ENCODE data around the gene MLST8.
A peak's percentile ranks its signal among the peaks of the same experiment; 100 is the strongest.

Gene MLST8

GRCh38 chr16:2204416-2205103 is 694 bp upstream of the MLST8 start:
- no peak for TF ChIP-seq POLR2A (IDR thresholded peaks at IDR 0.05; ENCODE audit: low read depth, low read length)
- no peak for TF ChIP-seq TAF1 (IDR thresholded peaks at IDR 0.05; ENCODE audit: borderline replicate concordance, low read depth, low read length)
- TF ChIP-seq POLR2AphosphoS5 (IDR thresholded peaks at IDR 0.05; ENCODE audit: low read depth, low read length): no peak
- DNase-seq (ENCODE audit: insufficient read length): no peak
- FAIRE-seq: peak; percentile 51

- FAIRE-seq (no peak), DNase-seq (ENCODE audit: insufficient read length) (no peak)
- TF ChIP-seq POLR2AphosphoS5 (IDR thresholded peaks at IDR 0.05; ENCODE audit: low read depth, low read length): no peak
- no peak for TF ChIP-seq TAF1 (IDR thresholded peaks at IDR 0.05; ENCODE audit: borderline replicate concordance, low read depth, low read length)
- no peak for TF ChIP-seq POLR2A (IDR thresholded peaks at IDR 0.05; ENCODE audit: low read depth, low read length)
Observed at GRCh38 chr16:2205967-2206313, 686 bp downstream of the MLST8 start.

GRCh38 chr16:2206420-2206779 is 1.1 kb downstream of the MLST8 start:
- no peak for TF ChIP-seq POLR2A (IDR thresholded peaks at IDR 0.05; ENCODE audit: low read depth, low read length)
- TF ChIP-seq TAF1 (IDR thresholded peaks at IDR 0.05; ENCODE audit: borderline replicate concordance, low read depth, low read length): no peak
- TF ChIP-seq POLR2AphosphoS5 (IDR thresholded peaks at IDR 0.05; ENCODE audit: low read depth, low read length): no peak
- no peak for DNase-seq (ENCODE audit: insufficient read length)
- FAIRE-seq: peak; percentile 61

- FAIRE-seq (no peak), DNase-seq (ENCODE audit: insufficient read length) (no peak)
- TF ChIP-seq TAF1 (IDR thresholded peaks at IDR 0.05; ENCODE audit: borderline replicate concordance, low read depth, low read length): no peak
- no peak for TF ChIP-seq POLR2AphosphoS5 (IDR thresholded peaks at IDR 0.05; ENCODE audit: low read depth, low read length)
- TF ChIP-seq POLR2A (IDR thresholded peaks at IDR 0.05; ENCODE audit: low read depth, low read length): no peak
Observed at GRCh38 chr16:2206780-2207433, 1.7 kb downstream of the MLST8 start.

GRCh38 chr16:2207872-2208271 is 2.6 kb downstream of the MLST8 start:
- no peak for DNase-seq (ENCODE audit: insufficient read length)
- no peak for FAIRE-seq
- TF ChIP-seq TAF1 (IDR thresholded peaks at IDR 0.05; ENCODE audit: borderline replicate concordance, low read depth, low read length) (no peak), POLR2AphosphoS5 (IDR thresholded peaks at IDR 0.05; ENCODE audit: low read depth, low read length) (no peak), POLR2A (IDR thresholded peaks at IDR 0.05; ENCODE audit: low read depth, low read length) (no peak)

DNA sequence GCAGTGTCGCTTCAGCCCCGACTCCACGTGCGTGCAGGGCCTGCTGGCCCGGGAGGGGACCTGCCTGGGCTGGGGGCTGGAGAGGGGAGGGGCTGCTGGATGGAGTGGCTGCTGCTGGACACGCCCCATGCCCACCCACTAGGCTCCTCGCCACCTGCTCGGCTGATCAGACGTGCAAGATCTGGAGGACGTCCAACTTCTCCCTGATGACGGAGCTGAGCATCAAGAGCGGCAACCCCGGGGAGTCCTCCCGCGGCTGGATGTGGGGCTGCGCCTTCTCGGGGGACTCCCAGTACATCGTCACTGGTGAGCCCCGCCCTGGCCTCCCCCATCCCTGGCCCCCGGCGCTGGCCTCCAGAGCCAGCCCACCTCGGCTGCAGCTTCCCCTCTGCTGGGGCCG is 3.1 kb downstream of the MLST8 start:
- TF ChIP-seq TAF1 (IDR thresholded peaks at IDR 0.05; ENCODE audit: borderline replicate concordance, low read depth, low read length) (no peak), POLR2A (IDR thresholded peaks at IDR 0.05; ENCODE audit: low read depth, low read length) (no peak), POLR2AphosphoS5 (IDR thresholded peaks at IDR 0.05; ENCODE audit: low read depth, low read length) (no peak)
- DNase-seq (ENCODE audit: insufficient read length) (no peak), FAIRE-seq (no peak)

- DNase-seq (ENCODE audit: insufficient read length) (no peak), FAIRE-seq (no peak)
- no peak for TF ChIP-seq TAF1 (IDR thresholded peaks at IDR 0.05; ENCODE audit: borderline replicate concordance, low read depth, low read length)
- no peak for TF ChIP-seq POLR2A (IDR thresholded peaks at IDR 0.05; ENCODE audit: low read depth, low read length)
- TF ChIP-seq POLR2AphosphoS5 (IDR thresholded peaks at IDR 0.05; ENCODE audit: low read depth, low read length): no peak
Observed at GRCh38 chr16:2208772-2209171, 3.5 kb downstream of the MLST8 start.

DNA sequence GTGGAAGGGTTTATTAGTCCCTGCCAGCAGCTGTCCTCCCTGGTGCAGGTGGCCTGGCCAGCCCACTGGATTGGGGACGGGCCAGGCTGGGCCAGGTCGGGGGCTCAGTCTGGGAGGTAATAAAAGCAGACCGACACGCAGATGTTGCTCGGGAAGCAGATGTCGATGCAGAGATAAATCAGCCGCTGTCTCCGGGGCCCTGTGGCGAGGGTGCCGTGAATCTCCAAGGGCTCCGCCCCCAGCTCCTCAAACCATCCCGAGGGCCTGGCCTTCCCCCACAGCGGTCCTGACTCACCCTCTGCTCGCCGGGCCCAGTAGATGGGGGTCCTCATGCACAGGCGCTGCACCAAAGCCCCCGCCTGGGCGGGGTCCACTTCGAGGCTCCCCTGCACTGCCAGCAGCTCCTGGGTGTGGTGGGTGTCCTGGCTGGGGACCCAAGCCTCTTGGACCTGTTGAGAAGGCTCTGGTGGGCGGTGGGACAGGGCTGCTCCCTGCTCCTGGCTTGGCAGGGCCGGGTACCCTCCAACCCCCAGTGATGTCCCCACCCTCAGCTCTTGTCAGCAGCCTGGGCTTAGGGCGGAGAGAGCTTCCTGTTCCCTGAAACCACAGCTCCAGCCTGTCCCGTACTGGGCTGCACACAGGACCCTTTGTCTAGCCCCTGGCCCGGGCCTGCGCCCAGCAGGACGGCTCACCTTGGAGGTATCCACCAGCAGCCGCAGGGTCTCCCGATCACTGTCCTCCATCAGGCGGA is 4.2 kb downstream of the MLST8 start:
- TF ChIP-seq POLR2AphosphoS5 (IDR thresholded peaks at IDR 0.05; ENCODE audit: low read depth, low read length) (no peak), POLR2A (IDR thresholded peaks at IDR 0.05; ENCODE audit: low read depth, low read length) (no peak), TAF1 (IDR thresholded peaks at IDR 0.05; ENCODE audit: borderline replicate concordance, low read depth, low read length) (no peak)
- no peak for DNase-seq (ENCODE audit: insufficient read length)
- no peak for FAIRE-seq

GRCh38 chr16:2210009-2210332 is 4.7 kb downstream of the MLST8 start:
- TF ChIP-seq TAF1 (IDR thresholded peaks at IDR 0.05; ENCODE audit: borderline replicate concordance, low read depth, low read length): no peak
- TF ChIP-seq POLR2AphosphoS5 (IDR thresholded peaks at IDR 0.05; ENCODE audit: low read depth, low read length): no peak
- no peak for TF ChIP-seq POLR2A (IDR thresholded peaks at IDR 0.05; ENCODE audit: low read depth, low read length)
- FAIRE-seq (no peak), DNase-seq (ENCODE audit: insufficient read length) (no peak)

DNA sequence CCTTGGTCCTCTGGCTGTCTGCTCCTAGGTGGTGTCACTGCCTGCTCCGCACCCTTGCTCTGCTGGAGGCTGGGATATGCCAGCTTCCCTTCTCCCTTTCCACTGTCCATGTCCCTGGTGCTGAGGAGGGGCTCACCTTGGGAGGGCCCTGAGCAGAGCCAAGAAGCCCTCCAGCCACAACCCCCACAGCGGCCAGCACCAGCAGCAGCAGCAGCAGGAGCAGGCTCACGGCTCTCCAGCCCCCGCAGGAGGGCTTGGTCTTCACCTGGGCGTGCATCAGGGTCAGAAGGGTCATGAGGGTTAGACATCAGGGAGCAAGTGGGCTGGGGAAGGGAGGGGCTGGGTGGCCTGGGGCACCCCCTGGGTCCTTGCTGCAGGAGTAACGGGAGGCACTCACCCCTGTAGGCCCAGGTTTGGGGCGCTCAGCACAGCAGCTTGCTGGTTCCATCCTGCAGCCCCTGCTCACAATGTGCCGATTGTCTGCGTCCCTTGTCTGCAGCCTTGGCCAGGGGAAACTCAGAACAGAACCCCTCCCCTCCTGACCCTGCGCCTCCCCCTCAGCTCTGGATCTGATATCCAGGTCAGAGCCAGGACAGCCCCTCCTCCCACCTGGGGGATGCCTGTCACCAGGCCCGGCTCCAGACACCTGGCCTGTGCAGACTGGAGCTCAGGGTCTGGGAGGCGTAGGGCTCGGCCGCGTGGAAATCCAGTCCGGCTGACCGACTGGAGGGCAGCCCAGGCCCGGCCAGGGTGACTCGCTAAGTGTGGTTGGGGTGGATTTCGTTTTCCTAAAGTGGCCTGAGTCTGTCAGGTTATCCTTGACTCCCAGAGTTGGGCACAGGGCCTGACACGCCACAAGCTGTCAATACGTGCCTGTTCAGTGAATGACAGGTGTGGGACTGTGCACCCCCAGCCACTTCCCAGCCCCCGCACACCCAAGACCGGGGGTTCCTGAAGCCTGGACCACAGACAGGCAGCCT is 5.4 kb downstream of the MLST8 start, which contains the start of gene BRICD5:
Gene BRICD5, minus strand, starts transcription at position 478 of the 980 bp plus-strand sequence. Its CDS starts 30 bp downstream, at position 448.
- DNase-seq (ENCODE audit: insufficient read length) (no peak), FAIRE-seq (no peak)
- TF ChIP-seq TAF1 (IDR thresholded peaks at IDR 0.05; ENCODE audit: borderline replicate concordance, low read depth, low read length) (no peak), POLR2A (IDR thresholded peaks at IDR 0.05; ENCODE audit: low read depth, low read length) (peak; percentile 13; the same call in 1 of the 2 replicates), POLR2AphosphoS5 (IDR thresholded peaks at IDR 0.05; ENCODE audit: low read depth, low read length) (peak; percentile 11; the same call in 1 of the 2 replicates)

- DNase-seq (ENCODE audit: insufficient read length): no peak
- FAIRE-seq: no peak
- TF ChIP-seq POLR2A (IDR thresholded peaks at IDR 0.05; ENCODE audit: low read depth, low read length): no peak
Observed at GRCh38 chr16:2211923-2212347, 6.7 kb downstream of the MLST8 start.
